GM10248 (cell line): ENCODE measurements around the gene PPME1.

ENCODE experiments used
- CTCF ChIA-PET: fragments of 300-600 bp; sonication (Branson Sonifier 250); formaldehyde crosslinking; extraction: SDS; loops from one replicate; lab custom pipeline; 2021; ENCODE audit warnings: antibody characterized with exemption; lab: Yijun Ruan, JAX
- POLR2A ChIA-PET: fragments of 350-650 bp; sonication (Branson Sonifier 250); formaldehyde crosslinking; extraction: SDS; loops from one replicate; lab custom pipeline; 2020; ENCODE audit warnings: antibody characterized with exemption; lab: Yijun Ruan, JAX
- DNase-seq: peaks from one replicate; pipeline ENCODE4 v3.0.0; 2012; ENCODE audit errors: extremely low spot score
- CTCF ChIP-seq: IDR thresholded peaks from 2 replicates; pipeline ENCODE4 v1.5.1; 2012; ENCODE audit warnings: mild to moderate bottlenecking, low read depth; ENCODE audit errors: extremely low read depth, missing control alignments, control extremely low read depth

The PPME1 gene

GRCh38 chr11:74262725-74263124 is 91.6 kb downstream of the PPME1 start:
- ChIA-PET POLR2A (no interaction called here), CTCF (no interaction called here)
- DNase-seq: no peak
- no peak for TF ChIP-seq CTCF

- ChIA-PET CTCF (interaction anchor here (3.0 kb wide), 1 partner anchor 10 kb away, joined by 16 read pairs; no protein-coding TSS in a partner anchor), POLR2A (no interaction called here)
- TF ChIP-seq CTCF: no peak
- DNase-seq: no peak
Observed at GRCh38 chr11:74265256-74265655, 94.2 kb downstream of the PPME1 start.

- ChIA-PET POLR2A (no interaction called here), CTCF (interaction anchor here (1.5 kb wide), 1 partner anchor 12 kb away, joined by 7 read pairs; no protein-coding TSS in a partner anchor)
- no peak for DNase-seq
- TF ChIP-seq CTCF: no peak
Observed at GRCh38 chr11:74267014-74267413, 95.9 kb downstream of the PPME1 start.

GRCh38 chr11:74268456-74268855 is 97.4 kb downstream of the PPME1 start:
- no peak for DNase-seq
- POLR2A ChIA-PET: no interaction called here
- CTCF ChIA-PET: interaction anchor here (0.9 to 2.4 kb wide), 4 partner anchors 13 to 53 kb away, joined by 3 to 11 read pairs (median 5); no protein-coding TSS in a partner anchor
- TF ChIP-seq CTCF: no peak

GRCh38 chr11:74269161-74269811 is 98.2 kb downstream of the PPME1 start:
- ChIA-PET POLR2A (no interaction called here), CTCF (interaction anchor here (0.9 to 2.4 kb wide), 6 partner anchors 10 to 180 kb away, joined by 3 to 11 read pairs (median 4); no protein-coding TSS in a partner anchor)
- DNase-seq: no peak
- no peak for TF ChIP-seq CTCF

- POLR2A ChIA-PET: interaction anchor here (0.6 kb wide), 1 partner anchor 33 kb away, joined by 13 read pairs; no protein-coding TSS in a partner anchor
- TF ChIP-seq CTCF: no peak
- DNase-seq: no peak
- CTCF ChIA-PET: interaction anchor here (1.4 kb wide), 1 partner anchor 17 kb away, joined by 5 read pairs; no protein-coding TSS in a partner anchor
Observed at GRCh38 chr11:74272276-74272675, 101.2 kb downstream of the PPME1 start.
